Activated T-helper 1 cell treated with anti-CD3 and anti-CD28 coated beads, Interleukin-2, amount 50 U/mL, for 16 hours (primary cell): ENCODE results near the gene TJP1.

Source experiments
- DNase-seq, 2 donors: peaks; one replicate each; pipeline ENCODE4 v3.0.0-alpha.2; 2020; ENCODE audit warnings: low read depth in 1 of 2, low spot score in 1 of 2

TJP1 gene

GRCh38 chr15:29822100-29822683 is at the start of gene TJP1:
Gene TJP1, minus strand, starts transcription at chr15:29822468. Its CDS starts 440 bp downstream, at chr15:29822028.
- no peak for DNase-seq

GRCh38 chr15:29871401-29871800 is 49.1 kb upstream of the TJP1 start:
- no peak for DNase-seq

GRCh38 chr15:29870495-29871151 is 48.4 kb upstream of the TJP1 start:
- DNase-seq = no peak

- no peak for DNase-seq
These were observed 45.2 kb upstream of the TJP1 start for GRCh38 chr15:29867241-29868000.

GRCh38 chr15:29866337-29866736 is 44.1 kb upstream of the TJP1 start:
- no peak for DNase-seq

- no peak for DNase-seq
These were observed 42.2 kb upstream of the TJP1 start for GRCh38 chr15:29864501-29864900.

- DNase-seq = no peak
These were observed 41.2 kb upstream of the TJP1 start for GRCh38 chr15:29863438-29863837.

GRCh38 chr15:29862271-29862670 is 40.0 kb upstream of the TJP1 start:
- no peak for DNase-seq

GRCh38 chr15:29860872-29861271 is 38.6 kb upstream of the TJP1 start:
- no peak for DNase-seq

- no peak for DNase-seq
These were observed 37.9 kb upstream of the TJP1 start for GRCh38 chr15:29859973-29860715.

GRCh38 chr15:29859293-29859692 is 37.0 kb upstream of the TJP1 start:
- no peak for DNase-seq

- no peak for DNase-seq
These were observed 35.0 kb upstream of the TJP1 start for GRCh38 chr15:29857221-29857789.

- no peak for DNase-seq
These were observed 32.1 kb upstream of the TJP1 start for GRCh38 chr15:29854413-29854812.

GRCh38 chr15:29853211-29853987 is 31.1 kb upstream of the TJP1 start:
- no peak for DNase-seq

GRCh38 chr15:29852201-29852600 is 29.9 kb upstream of the TJP1 start:
- DNase-seq = no peak

- no peak for DNase-seq
These were observed 27.4 kb upstream of the TJP1 start for GRCh38 chr15:29849716-29850115.

GRCh38 chr15:29849218-29849617 is 26.9 kb upstream of the TJP1 start:
- DNase-seq = no peak

- DNase-seq = no peak
These were observed 22.1 kb upstream of the TJP1 start for GRCh38 chr15:29844290-29844903.

GRCh38 chr15:29842290-29842689 is 20.0 kb upstream of the TJP1 start:
- no peak for DNase-seq

GRCh38 chr15:29840926-29841325 is 18.7 kb upstream of the TJP1 start:
- DNase-seq = no peak
